ENCODE data around the gene SPATC1L. TPM values are rescaled to one million over a fixed set of nuclear protein-coding genes. Genes with fewer than 3 reads are reported as not detected.

Gene SPATC1L
- polyA plus RNA-seq, 2 of the 4 experiments (the other 2 are of a cell fraction): 0.14 TPM; not detected in 1

DNA sequence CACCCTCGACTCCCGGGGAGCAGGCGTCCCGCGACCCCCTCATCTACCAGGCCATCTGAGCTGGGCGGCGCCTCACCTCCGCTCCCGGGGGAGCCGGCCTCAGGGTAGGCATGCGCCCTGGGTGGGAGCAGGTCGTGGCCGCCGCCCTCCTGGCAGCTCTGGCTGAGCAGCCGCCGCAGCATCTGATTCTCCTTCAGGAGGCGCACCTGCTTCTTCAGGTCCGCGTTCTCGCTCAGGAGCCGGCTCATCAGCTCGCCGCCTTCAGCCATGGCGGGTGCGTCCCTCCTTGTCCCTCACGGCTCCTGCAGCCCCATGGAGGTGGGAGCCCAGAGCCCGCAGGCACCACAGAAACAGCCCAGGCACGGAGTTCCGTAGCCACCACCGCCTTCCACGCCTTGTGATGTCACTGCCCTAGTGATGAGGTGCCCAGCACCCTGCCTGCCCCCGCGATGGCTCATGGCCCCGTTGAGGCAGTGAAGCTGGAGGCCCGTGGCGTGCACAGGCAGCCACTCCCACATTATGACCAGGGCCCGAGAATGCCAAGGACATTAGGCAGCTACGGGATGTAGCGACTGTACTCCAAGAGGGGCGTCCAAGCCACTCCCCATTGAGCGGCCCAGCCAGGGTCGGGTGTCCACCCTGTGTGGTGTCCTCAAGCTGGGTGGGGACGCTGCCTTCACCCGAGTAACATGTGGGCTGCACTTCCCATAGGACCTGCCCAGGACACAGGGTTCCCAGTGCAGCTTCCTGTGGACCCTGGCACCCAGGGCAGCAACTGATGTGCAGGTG lies 1.5 kb downstream of the SPATC1L start:
- no peak overlapping the region for H3K4me3 ChIP-seq
- no peak for DNase-seq (ENCODE audit: low read depth in 1 of 2, low spot score in 1 of 2)
- H3K4me1 ChIP-seq: no peaks in the 10 kb centered on the region
- ChIA-PET POLR2A (no interaction called here), CTCF (interaction anchor here (1.5 kb wide), 1 partner anchor 16 kb away, joined by 4 read pairs; no protein-coding TSS in a partner anchor)
- 49% methylated on average over 9 of the region's 44 CpGs for WGBS (ENCODE audit: missing lambda C conversion rate)
- FAIRE-seq: no peak
- peaks cover under 1% of the 10 kb centered on the region; the same call in 1 of the 3 replicates for H3K9me3 ChIP-seq
- no peak overlapping the region for H3K4me2 ChIP-seq
- TF ChIP-seq CHD4 (IDR thresholded peaks at IDR 0.05; ENCODE audit: borderline replicate concordance) (no peak), CEBPB (IDR thresholded peaks at IDR 0.05) (no peak), EHMT2 (IDR thresholded peaks at IDR 0.05; ENCODE audit: low read depth) (no peak), JUNB (IDR thresholded peaks at IDR 0.05) (no peak), FOSL2 (IDR thresholded peaks at IDR 0.05) (no peak), FOSL2 (CRISPR knock-in tag; IDR thresholded peaks at IDR 0.05) (no peak)
- TF ChIP-seq, protein P1, sequence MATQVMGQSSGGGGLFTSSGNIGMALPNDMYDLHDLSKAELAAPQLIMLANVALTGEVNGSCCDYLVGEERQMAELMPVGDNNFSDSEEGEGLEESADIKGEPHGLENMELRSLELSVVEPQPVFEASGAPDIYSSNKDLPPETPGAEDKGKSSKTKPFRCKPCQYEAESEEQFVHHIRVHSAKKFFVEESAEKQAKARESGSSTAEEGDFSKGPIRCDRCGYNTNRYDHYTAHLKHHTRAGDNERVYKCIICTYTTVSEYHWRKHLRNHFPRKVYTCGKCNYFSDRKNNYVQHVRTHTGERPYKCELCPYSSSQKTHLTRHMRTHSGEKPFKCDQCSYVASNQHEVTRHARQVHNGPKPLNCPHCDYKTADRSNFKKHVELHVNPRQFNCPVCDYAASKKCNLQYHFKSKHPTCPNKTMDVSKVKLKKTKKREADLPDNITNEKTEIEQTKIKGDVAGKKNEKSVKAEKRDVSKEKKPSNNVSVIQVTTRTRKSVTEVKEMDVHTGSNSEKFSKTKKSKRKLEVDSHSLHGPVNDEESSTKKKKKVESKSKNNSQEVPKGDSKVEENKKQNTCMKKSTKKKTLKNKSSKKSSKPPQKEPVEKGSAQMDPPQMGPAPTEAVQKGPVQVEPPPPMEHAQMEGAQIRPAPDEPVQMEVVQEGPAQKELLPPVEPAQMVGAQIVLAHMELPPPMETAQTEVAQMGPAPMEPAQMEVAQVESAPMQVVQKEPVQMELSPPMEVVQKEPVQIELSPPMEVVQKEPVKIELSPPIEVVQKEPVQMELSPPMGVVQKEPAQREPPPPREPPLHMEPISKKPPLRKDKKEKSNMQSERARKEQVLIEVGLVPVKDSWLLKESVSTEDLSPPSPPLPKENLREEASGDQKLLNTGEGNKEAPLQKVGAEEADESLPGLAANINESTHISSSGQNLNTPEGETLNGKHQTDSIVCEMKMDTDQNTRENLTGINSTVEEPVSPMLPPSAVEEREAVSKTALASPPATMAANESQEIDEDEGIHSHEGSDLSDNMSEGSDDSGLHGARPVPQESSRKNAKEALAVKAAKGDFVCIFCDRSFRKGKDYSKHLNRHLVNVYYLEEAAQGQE (IDR thresholded peaks at IDR 0.05): no peak
- TF ChIP-seq, protein P2, sequence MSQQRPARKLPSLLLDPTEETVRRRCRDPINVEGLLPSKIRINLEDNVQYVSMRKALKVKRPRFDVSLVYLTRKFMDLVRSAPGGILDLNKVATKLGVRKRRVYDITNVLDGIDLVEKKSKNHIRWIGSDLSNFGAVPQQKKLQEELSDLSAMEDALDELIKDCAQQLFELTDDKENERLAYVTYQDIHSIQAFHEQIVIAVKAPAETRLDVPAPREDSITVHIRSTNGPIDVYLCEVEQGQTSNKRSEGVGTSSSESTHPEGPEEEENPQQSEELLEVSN (IDR thresholded peaks at IDR 0.05; ENCODE audit: borderline replicate concordance, low read depth): no peak
- H3K27ac ChIP-seq: no peak overlapping the region
- ATAC-seq: no peak; a peak in 1 of 6 replicates

DNA sequence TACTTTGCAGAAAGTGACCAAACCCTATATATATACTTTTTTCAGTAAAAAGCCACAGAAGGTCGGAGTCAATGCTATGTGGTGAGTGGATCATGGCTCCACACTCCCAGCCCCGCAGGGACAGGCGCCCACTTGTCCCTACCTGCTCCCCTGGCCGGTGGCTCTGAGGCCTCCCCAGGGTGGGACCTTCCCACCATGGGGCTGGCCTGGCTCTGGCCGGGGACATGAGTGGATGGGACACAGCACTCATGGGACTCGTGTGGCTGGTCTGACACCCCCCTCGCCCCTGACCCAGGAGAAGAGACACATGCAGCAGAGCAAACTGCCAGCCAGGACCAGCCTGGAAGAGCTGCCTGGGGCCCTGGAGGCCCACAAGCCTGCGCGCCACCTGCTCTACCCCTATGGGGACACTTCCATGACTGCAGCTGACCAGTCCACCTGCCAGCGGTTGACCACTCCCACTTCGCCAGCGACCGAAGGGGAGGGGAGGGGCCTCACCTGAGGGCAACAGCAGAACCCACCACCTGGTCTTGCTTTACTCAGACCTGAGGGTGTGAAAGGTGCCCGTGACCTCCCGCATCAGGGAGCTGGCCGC lies 2.2 kb downstream of the SPATC1L start:
- no peak for DNase-seq (ENCODE audit: low read depth in 1 of 2, low spot score in 1 of 2)
- POLR2A ChIA-PET: no interaction called here
- Histone ChIP-seq H3K27ac (no peak overlapping the region), H3K4me3 (no peak overlapping the region), H3K4me1 (no peaks in the 10 kb centered on the region), H3K4me2 (no peak overlapping the region), H3K9me3 (peaks cover 5% of the 10 kb centered on the region; the same call in 1 of the 3 replicates)
- WGBS (ENCODE audit: missing lambda C conversion rate): 76% methylated on average over 5 of the region's 16 CpGs
- TF ChIP-seq ZC3H11A (IDR thresholded peaks at IDR 0.05) (no peak), ZSCAN20 (CRISPR knock-in tag; IDR thresholded peaks at IDR 0.05) (no peak), SMC3 (IDR thresholded peaks at IDR 0.05) (no peak), MAZ (IDR thresholded peaks at IDR 0.05; ENCODE audit: borderline replicate concordance, low read depth, low read length) (no peak), SREBF2 (IDR thresholded peaks at IDR 0.05) (no peak)
- CTCF ChIA-PET: interaction anchor here (1.5 kb wide), 1 partner anchor 17 kb away, joined by 4 read pairs; no protein-coding TSS in a partner anchor
- ATAC-seq: no peak
- FAIRE-seq: no peak

DNA sequence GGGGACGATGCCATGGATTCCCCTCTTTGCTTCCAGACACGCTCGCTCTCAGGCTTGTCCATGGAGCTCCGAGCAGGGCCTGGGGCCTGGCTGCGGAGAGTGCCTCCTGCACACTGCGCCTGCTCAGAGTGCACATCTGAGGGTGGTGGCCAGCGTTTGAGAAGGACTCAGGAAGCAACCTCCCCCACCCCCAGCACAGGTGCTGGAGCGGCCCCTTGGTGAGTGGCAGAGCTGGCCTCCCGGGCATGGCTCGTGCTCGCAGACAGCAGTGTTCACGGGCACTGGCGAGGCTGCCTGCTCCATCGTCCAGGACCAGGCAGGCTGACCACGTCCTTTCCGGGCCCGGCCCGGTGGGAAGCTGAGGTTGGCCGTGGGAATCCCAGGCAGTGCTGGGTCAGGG lies 2.8 kb downstream of the SPATC1L start:
- no peak for DNase-seq (ENCODE audit: low read depth in 1 of 2, low spot score in 1 of 2)
- TF ChIP-seq KDM1A (IDR thresholded peaks at IDR 0.05; ENCODE audit: low read depth) (no peak), NR3C1 (IDR thresholded peaks at IDR 0.05) (no peak), HDAC2 (IDR thresholded peaks at IDR 0.05) (no peak), RCOR1 (IDR thresholded peaks at IDR 0.05; ENCODE audit: low read depth, low read length) (no peak), RAD21 (conservative IDR thresholded peaks at IDR 0.05 in 1 of 2, IDR thresholded peaks at IDR 0.05 in 1 of 2) (no peak), TP53 (CRISPR knock-in tag; IDR thresholded peaks at IDR 0.05) (no peak), EHF (CRISPR knock-in tag; IDR thresholded peaks at IDR 0.05) (no peak), RFX5 (IDR thresholded peaks at IDR 0.05) (no peak), ZFP36 (IDR thresholded peaks at IDR 0.05; ENCODE audit: borderline replicate concordance, partially characterized antibody) (no peak)
- TF ChIP-seq, protein P3, sequence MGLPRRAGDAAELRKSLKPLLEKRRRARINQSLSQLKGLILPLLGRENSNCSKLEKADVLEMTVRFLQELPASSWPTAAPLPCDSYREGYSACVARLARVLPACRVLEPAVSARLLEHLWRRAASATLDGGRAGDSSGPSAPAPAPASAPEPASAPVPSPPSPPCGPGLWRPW (IDR thresholded peaks at IDR 0.05): no peak
- TF ChIP-seq, protein P4, sequence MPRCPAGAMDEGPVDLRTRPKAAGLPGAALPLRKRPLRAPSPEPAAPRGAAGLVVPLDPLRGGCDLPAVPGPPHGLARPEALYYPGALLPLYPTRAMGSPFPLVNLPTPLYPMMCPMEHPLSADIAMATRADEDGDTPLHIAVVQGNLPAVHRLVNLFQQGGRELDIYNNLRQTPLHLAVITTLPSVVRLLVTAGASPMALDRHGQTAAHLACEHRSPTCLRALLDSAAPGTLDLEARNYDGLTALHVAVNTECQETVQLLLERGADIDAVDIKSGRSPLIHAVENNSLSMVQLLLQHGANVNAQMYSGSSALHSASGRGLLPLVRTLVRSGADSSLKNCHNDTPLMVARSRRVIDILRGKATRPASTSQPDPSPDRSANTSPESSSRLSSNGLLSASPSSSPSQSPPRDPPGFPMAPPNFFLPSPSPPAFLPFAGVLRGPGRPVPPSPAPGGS (IDR thresholded peaks at IDR 0.05): no peak
- CTCF ChIA-PET: no interaction called here
- 67% methylated on average over 8 of the region's 19 CpGs for WGBS (ENCODE audit: missing lambda C conversion rate)
- no peaks in the 10 kb centered on the region for H3K4me1 ChIP-seq
- no peak overlapping the region for H3K4me2 ChIP-seq
- H3K9me3 ChIP-seq: peaks cover 10% of the 10 kb centered on the region; the same call in 2 of the 3 replicates
- no peak overlapping the region for H3K27ac ChIP-seq
- peak in 1 of 2 experiments; percentile 30; a peak in 2 of 6 replicates for ATAC-seq
- FAIRE-seq: no peak
- POLR2A ChIA-PET: no interaction called here
- no peak overlapping the region for H3K4me3 ChIP-seq
